Neuronal stem cell (in vitro differentiated cells): ENCODE results near the gene MEGF11.

Experiments
- DNase-seq: peaks from one replicate; pipeline ENCODE4 v3.0.0-alpha.2; 2013; ENCODE audit warnings: low spot score
- H2AFZ ChIP-seq: one replicate; pipeline ENCODE4 v1.6.1; 2013; ENCODE audit warnings: mild to moderate bottlenecking, low read length, inconsistent platforms
- H2AK5ac ChIP-seq: 2 replicates; pipeline ENCODE4 v1.6.1; 2013; ENCODE audit warnings: low read depth, mild to moderate bottlenecking, inconsistent platforms, low read length, moderate library complexity, mixed read lengths
- H2BK120ac ChIP-seq: 2 replicates; pipeline ENCODE4 v1.6.1; 2013; ENCODE audit warnings: low read depth, mild to moderate bottlenecking, inconsistent platforms, low read length, moderate library complexity, mixed read lengths
- H2BK12ac ChIP-seq: one replicate; pipeline ENCODE4 v1.6.1; 2013; ENCODE audit warnings: low read length, inconsistent platforms
- H2BK15ac ChIP-seq: 2 replicates; pipeline ENCODE4 v1.6.1; 2013; ENCODE audit warnings: mild to moderate bottlenecking, low read length, inconsistent platforms, mixed read lengths
- H2BK5ac ChIP-seq: one replicate; pipeline ENCODE4 v1.6.1; 2013; ENCODE audit warnings: inconsistent platforms, mild to moderate bottlenecking, low read length, moderate library complexity
- H3K14ac ChIP-seq: one replicate; pipeline ENCODE4 v1.6.1; 2013; ENCODE audit warnings: low read length, inconsistent platforms
- H3K18ac ChIP-seq: 2 replicates; pipeline ENCODE4 v1.6.1; 2013; ENCODE audit warnings: low read length, inconsistent platforms
- H3K23ac ChIP-seq: 2 replicates; pipeline ENCODE4 v1.6.1; 2013; ENCODE audit warnings: low read depth, mild to moderate bottlenecking, mixed read lengths, low read length, inconsistent platforms; ENCODE audit not compliant: poor library complexity
- H3K27ac ChIP-seq: replicated peaks from 3 replicates; pipeline ENCODE4 v1.5.1; 2013; ENCODE audit warnings: low read length, inconsistent platforms
- H3K27me3 ChIP-seq, 3 experiments: 2 replicates each; pipeline ENCODE4 v1.6.1; 2013; ENCODE audit warnings: low read length in 3 of 3, mild to moderate bottlenecking in 2 of 3, inconsistent platforms in 1 of 3, low read depth in 1 of 3, mixed read lengths in 1 of 3, moderate library complexity in 1 of 3; ENCODE audit not compliant: control insufficient read depth in 3 of 3, insufficient read depth in 3 of 3
- H3K36me3 ChIP-seq, 2 donors: replicated peaks in 1 of 2; 2 replicates each; pipeline ENCODE4 v1.6.1; 2013; ENCODE audit warnings: low read length in 2 of 2; ENCODE audit not compliant: control insufficient read depth in 2 of 2, insufficient read depth in 2 of 2
- H3K4ac ChIP-seq: 2 replicates; pipeline ENCODE4 v1.6.1; 2013; ENCODE audit warnings: inconsistent platforms, mild to moderate bottlenecking, low read length, moderate library complexity
- H3K4me1 ChIP-seq, 2 donors: 1 replicate in 1 of 2; 2 replicates in 1 of 2; pipeline ENCODE4 v1.6.1; 2013; ENCODE audit warnings: low read length in 2 of 2, low read depth in 1 of 2; ENCODE audit not compliant: control insufficient read depth in 2 of 2, insufficient read depth in 1 of 2
- H3K4me2 ChIP-seq: one replicate; pipeline ENCODE4 v1.6.1; 2013; ENCODE audit warnings: mild to moderate bottlenecking, low read length, inconsistent platforms; ENCODE audit not compliant: insufficient read depth, poor library complexity, severe bottlenecking
- H3K4me3 ChIP-seq, 2 donors: 2 replicates each; pipeline ENCODE4 v1.5.1; 2013; ENCODE audit warnings: low read length in 2 of 2, mild to moderate bottlenecking in 2 of 2, inconsistent platforms in 1 of 2, moderate library complexity in 1 of 2
- H3K79me1 ChIP-seq: one replicate; pipeline ENCODE4 v1.6.1; 2013; ENCODE audit warnings: low read depth, mild to moderate bottlenecking, inconsistent platforms, low read length, moderate library complexity
- H3K9ac ChIP-seq: one replicate; pipeline ENCODE4 v1.6.1; 2013; ENCODE audit warnings: mild to moderate bottlenecking, low read depth, low read length, inconsistent platforms; ENCODE audit not compliant: poor library complexity
- H3K9me3 ChIP-seq, 2 donors: replicated peaks in 1 of 2; 2 replicates each; pipeline versions ENCODE3 to v1.6.1; 2013; ENCODE audit warnings: low read length in 2 of 2, mild to moderate bottlenecking in 2 of 2, inconsistent platforms in 1 of 2, low read depth in 1 of 2, mixed read lengths in 1 of 2, moderate library complexity in 1 of 2; ENCODE audit not compliant: control insufficient read depth in 2 of 2, insufficient read depth in 1 of 2
- H4K8ac ChIP-seq: one replicate; pipeline ENCODE4 v1.6.1; 2013; ENCODE audit warnings: low read depth, mild to moderate bottlenecking, inconsistent platforms, low read length, moderate library complexity
- H4K91ac ChIP-seq: one replicate; pipeline ENCODE4 v1.6.1; 2013; ENCODE audit warnings: low read length, low read depth, mild to moderate bottlenecking, inconsistent platforms; ENCODE audit not compliant: poor library complexity
- WGBS, 2 donors: extraction: QIAGEN DNeasy Blood & Tissue Kit; methylation state at CpG; one replicate each; pipeline ENCODE4 v1.1.7; 2013; ENCODE audit warnings: missing lambda C conversion rate in 2 of 2, mixed read lengths in 1 of 2; ENCODE audit not compliant: insufficient read length in 2 of 2, insufficient replicate concordance in 1 of 2; ENCODE audit errors: extremely low coverage in 2 of 2; 5-methylcytosine and 5-hydroxymethylcytosine counted together

The MEGF11 gene

GRCh38 chr15:65893060-65893459 is 360.5 kb downstream of the MEGF11 start:
- H3K9ac ChIP-seq = no peak overlapping the region
- no peaks in the 10 kb centered on the region for H3K79me1 ChIP-seq
- H3K23ac ChIP-seq = no peak overlapping the region
- H3K14ac ChIP-seq = no peak overlapping the region
- no peak overlapping the region for H2BK5ac ChIP-seq
- H2BK12ac ChIP-seq = no peak overlapping the region
- WGBS, 2 donors = no CpG with 5 or more reads among the region's 5 CpGs
- no peaks in the 10 kb centered on the region for H3K9me3 ChIP-seq
- DNase-seq = no peak
- H4K91ac ChIP-seq = no peak overlapping the region
- no peak overlapping the region for H3K4me3 ChIP-seq
- no peak overlapping the region for H2AFZ ChIP-seq
- no peaks in the 10 kb centered on the region for H3K27me3 ChIP-seq
- H3K36me3 ChIP-seq = peaks cover 8 to 89% of the 10 kb centered on the region in 2 donors
- H2BK15ac ChIP-seq = no peak overlapping the region
- no peak overlapping the region for H3K4me2 ChIP-seq
- no peak overlapping the region for H2BK120ac ChIP-seq
- H4K8ac ChIP-seq = no peak overlapping the region
- H3K4me1 ChIP-seq = no peaks in the 10 kb centered on the region
- H3K27ac ChIP-seq = no peak overlapping the region
- H3K18ac ChIP-seq = no peak overlapping the region
- H3K4ac ChIP-seq = no peak overlapping the region
- H2AK5ac ChIP-seq = no peak overlapping the region

- no peak overlapping the region for H3K14ac ChIP-seq
These were observed 364.6 kb downstream of the MEGF11 start for GRCh38 chr15:65888981-65889380.

GRCh38 chr15:65887565-65887964 is 366.0 kb downstream of the MEGF11 start:
- H2AK5ac ChIP-seq = no peak overlapping the region
- no peak overlapping the region for H3K23ac ChIP-seq
- H3K4me1 ChIP-seq = no peaks in the 10 kb centered on the region
- H3K27me3 ChIP-seq = no peaks in the 10 kb centered on the region
- H3K9ac ChIP-seq = no peak overlapping the region
- no peaks in the 10 kb centered on the region for H3K79me1 ChIP-seq
- peaks cover 6 to 98% of the 10 kb centered on the region in 2 donors for H3K36me3 ChIP-seq
- H4K8ac ChIP-seq = no peak overlapping the region
- no peak overlapping the region for H2BK15ac ChIP-seq
- H2BK120ac ChIP-seq = no peak overlapping the region
- no peak overlapping the region for H4K91ac ChIP-seq
- WGBS, 2 donors = no CpG with 5 or more reads among the region's 3 CpGs
- no peak overlapping the region for H3K4ac ChIP-seq
- H3K4me3 ChIP-seq = no peak overlapping the region
- no peak overlapping the region for H3K14ac ChIP-seq
- H3K4me2 ChIP-seq = no peak overlapping the region
- no peak overlapping the region for H3K27ac ChIP-seq
- no peak overlapping the region for H3K18ac ChIP-seq
- no peak for DNase-seq
- no peak overlapping the region for H2BK12ac ChIP-seq
- H2AFZ ChIP-seq = no peak overlapping the region
- H3K9me3 ChIP-seq = no peaks in the 10 kb centered on the region
- H2BK5ac ChIP-seq = no peak overlapping the region

More at GRCh38 chr15:65888981-65889380, 364.6 kb downstream of the MEGF11 start:
- Histone ChIP-seq H3K18ac (no peak overlapping the region), H3K4me3 (no peak overlapping the region), H2BK5ac (no peak overlapping the region), H3K36me3 (peaks cover 6 to 94% of the 10 kb centered on the region in 2 donors), H3K4me1 (no peaks in the 10 kb centered on the region), H3K9ac (no peak overlapping the region), H2AFZ (no peak overlapping the region), H4K91ac (no peak overlapping the region), H3K23ac (no peak overlapping the region), H3K4me2 (no peak overlapping the region), H3K27me3 (no peaks in the 10 kb centered on the region), H3K27ac (no peak overlapping the region), H2BK15ac (no peak overlapping the region), H3K9me3 (no peaks in the 10 kb centered on the region), H3K4ac (no peak overlapping the region), H2BK12ac (no peak overlapping the region), H4K8ac (no peak overlapping the region), H2BK120ac (no peak overlapping the region), H3K79me1 (no peaks in the 10 kb centered on the region), H2AK5ac (no peak overlapping the region)
- WGBS, 2 donors = no CpG with 5 or more reads among the region's 3 CpGs
- no peak for DNase-seq

- no peak overlapping the region for H3K27ac ChIP-seq
These were observed 367.8 kb downstream of the MEGF11 start for GRCh38 chr15:65885668-65886218.

More at GRCh38 chr15:65885668-65886218, 367.8 kb downstream of the MEGF11 start:
- Histone ChIP-seq H2BK120ac (no peak overlapping the region), H3K27me3 (no peaks in the 10 kb centered on the region), H3K9me3 (no peaks in the 10 kb centered on the region), H4K8ac (no peak overlapping the region), H3K4ac (no peak overlapping the region), H2AFZ (no peak overlapping the region), H3K36me3 (peaks cover 4 to 100% of the 10 kb centered on the region in 2 donors), H3K18ac (no peak overlapping the region), H2BK5ac (no peak overlapping the region), H3K79me1 (no peaks in the 10 kb centered on the region), H3K4me1 (no peaks in the 10 kb centered on the region), H2AK5ac (no peak overlapping the region), H3K4me2 (no peak overlapping the region), H4K91ac (no peak overlapping the region), H3K9ac (no peak overlapping the region), H3K23ac (no peak overlapping the region), H3K4me3 (no peak overlapping the region), H2BK15ac (no peak overlapping the region), H2BK12ac (no peak overlapping the region), H3K14ac (no peak overlapping the region)
- DNase-seq = no peak
- WGBS, 2 donors = no CpG with 5 or more reads among the region's 4 CpGs
